Measurements from ENCODE around the gene RPS24. TPM values are rescaled to one million over a fixed set of nuclear protein-coding genes. Genes with fewer than 3 reads are reported as not detected.

RPS24 gene
- total and polyA plus RNA-seq, 2 of the 8 experiments (the other 6 are each of a cell fraction or from before 2014, with no cell fraction given) = 2,128 to 3,943 TPM

GRCh38 chr10:78021201-78021600, 12.5 kb upstream of the RPS24 start (continued):
- TF ChIP-seq RXRA (IDR thresholded peaks at IDR 0.05; ENCODE audit: insufficient read depth, low read depth, low read length) (no peak), SIRT6 (IDR thresholded peaks at IDR 0.05; ENCODE audit: low read length) (no peak), CREB1 (IDR thresholded peaks at IDR 0.05) (no peak), GABPA (IDR thresholded peaks at IDR 0.05; ENCODE audit: borderline replicate concordance, insufficient read depth, low read length) (no peak)
